COR-L47 (cell line): ENCODE data around the gene RASGRP2.
"Not testable (repeated sequence)": the region's sequence is repeated elsewhere in the genome, so short reads cannot be mapped to it uniquely, and the experiment has no call there.

Experiments
- DNase-seq: peaks from one replicate; lab custom pipeline; 2025; lab: John Stamatoyannopoulos, UW

RASGRP2 gene

GRCh38 chr11:64718084-64718779 is 25.7 kb downstream of the RASGRP2 start:
- DNase-seq, result no peak

GRCh38 chr11:64717268-64717578 is 26.7 kb downstream of the RASGRP2 start:
- no peak for DNase-seq

GRCh38 chr11:64716473-64717267 is 27.3 kb downstream of the RASGRP2 start:
- no peak for DNase-seq

- peak; percentile 28 for DNase-seq
Measured at GRCh38 chr11:64715756-64716472, 28.0 kb downstream of the RASGRP2 start.

GRCh38 chr11:64715110-64715509 is 28.8 kb downstream of the RASGRP2 start:
- DNase-seq, result no peak

- no peak for DNase-seq
Measured at GRCh38 chr11:64714666-64715065, 29.3 kb downstream of the RASGRP2 start.

GRCh38 chr11:64713781-64714363 is 30.1 kb downstream of the RASGRP2 start:
- DNase-seq, result no peak

- DNase-seq, result no peak
Measured at GRCh38 chr11:64713016-64713707, 30.8 kb downstream of the RASGRP2 start.

GRCh38 chr11:64712430-64713015 is 31.4 kb downstream of the RASGRP2 start:
- no peak for DNase-seq

- no peak for DNase-seq
Measured at GRCh38 chr11:64711956-64712362, 32.0 kb downstream of the RASGRP2 start.

- DNase-seq, result no peak
Measured at GRCh38 chr11:64711138-64711955, 32.6 kb downstream of the RASGRP2 start.

GRCh38 chr11:64710418-64711137 is 33.4 kb downstream of the RASGRP2 start:
- no peak for DNase-seq

- no peak for DNase-seq
Measured at GRCh38 chr11:64705501-64705900, 38.4 kb downstream of the RASGRP2 start.

- DNase-seq, result no peak
Measured at GRCh38 chr11:64703048-64703447, 40.9 kb downstream of the RASGRP2 start.

GRCh38 chr11:64701956-64702355 is 42.0 kb downstream of the RASGRP2 start:
- DNase-seq, result not testable (repeated sequence)

GRCh38 chr11:64698427-64698826 is 45.5 kb downstream of the RASGRP2 start:
- DNase-seq, result no peak

- no peak for DNase-seq
Measured at GRCh38 chr11:64697663-64698375, 46.1 kb downstream of the RASGRP2 start.

- no peak for DNase-seq
Measured at GRCh38 chr11:64696045-64696444, 47.9 kb downstream of the RASGRP2 start.

- DNase-seq, result no peak
Measured at GRCh38 chr11:64695548-64695947, 48.4 kb downstream of the RASGRP2 start.
